HCT116 (cell line): ENCODE measurements around the gene CCDC86. TPM values are rescaled to one million over a fixed set of nuclear protein-coding genes. Genes with fewer than 3 reads are reported as not detected.

ENCODE experiments used
- ATAC-seq: fragments of 200-7000 bp; cut with Tn5 transposase; 2 replicates; pipeline ENCODE4 v1.9.1; 2020; ENCODE audit warnings: mild to moderate bottlenecking, moderate library complexity
- BruUV-seq: library from RNA; stranded (reverse); fragments of 400-500 nt; replicated peaks from 2 replicates; lab custom pipeline; 2021; lab: Mats Ljungman, UMichigan
- CTCF ChIA-PET: fragments of 300-600 bp; sonication (Branson Sonifier 250); formaldehyde crosslinking; loops from one replicate; lab custom pipeline; 2021; ENCODE audit warnings: antibody characterized with exemption; lab: Charles Lee
- POLR2A ChIA-PET: fragments of 300-600, 350-600 bp; sonication (Branson Sonifier 250); formaldehyde crosslinking; loops from one replicate; lab custom pipeline; 2021; ENCODE audit warnings: antibody characterized with exemption; lab: Charles Lee
- RAD21 ChIA-PET, 2 experiments: fragments of 300-600 bp; sonication (Branson Sonifier 250); formaldehyde crosslinking; loops; one replicate each; lab custom pipeline; 2023; ENCODE audit warnings: low total read pairs in 2 of 2; ENCODE audit not compliant: uncharacterized antibody in 2 of 2, unreplicated experiment in 2 of 2, low non-redundant PET in 1 of 2; lab: Charles Lee
- DNase-seq: peaks from one replicate; pipeline ENCODE4 v3.0.0-alpha.2; 2010; ENCODE audit warnings: low read depth, low spot score
- H2AFZ ChIP-seq: fragments of 200-600 bp; shearing (Covaris generic), sonication (generic); 2 replicates; pipeline ENCODE4 v1.6.1; 2017; ENCODE audit warnings: low read depth, mixed run types, mixed read lengths, antibody characterized with exemption, low read length; ENCODE audit not compliant: poor library complexity, severe bottlenecking
- H3K27ac ChIP-seq: 2 replicates; pipeline ENCODE4 v1.5.1; 2012; ENCODE audit warnings: low read depth, low read length
- H3K27me3 ChIP-seq: fragments of 200-600 bp; sonication (generic); 2 replicates; pipeline ENCODE4 v1.6.1; 2016; ENCODE audit warnings: mixed run types, low read length, mixed read lengths; ENCODE audit not compliant: insufficient read depth
- H3K36me3 ChIP-seq, 2 experiments: fragments of 200-500 bp in 1 of 2; fragments of 200-600 bp in 1 of 2; sonication (Bioruptor generic) in 1 of 2; sonication (generic) in 1 of 2; 2 replicates each; pipeline versions ENCODE4 v1.5.1 to v1.6.1; 2014 to 2016; ENCODE audit warnings: low read length in 2 of 2, inconsistent platforms in 1 of 2, mixed read lengths in 1 of 2, mixed run types in 1 of 2; ENCODE audit not compliant: insufficient read depth in 2 of 2, control insufficient read depth in 1 of 2
- H3K4me1 ChIP-seq, 2 experiments: fragments of 200-600 bp in 1 of 2; sonication (generic) in 1 of 2; 2 replicates each; pipeline versions ENCODE4 v1.5.1 to v1.6.1; 2012 to 2017; ENCODE audit warnings: low read length in 2 of 2, inconsistent platforms in 1 of 2, mild to moderate bottlenecking in 1 of 2, mixed read lengths in 1 of 2, mixed run types in 1 of 2, moderate library complexity in 1 of 2; ENCODE audit not compliant: insufficient read depth in 2 of 2, control insufficient read depth in 1 of 2
- H3K4me2 ChIP-seq: fragments of 200-600 bp; sonication (generic); 2 replicates; pipeline ENCODE4 v1.6.1; 2017; ENCODE audit warnings: mixed run types, low read length, mixed read lengths
- H3K4me3 ChIP-seq, 2 experiments: fragments of 200-600 bp in 1 of 2; sonication (generic) in 1 of 2; replicated peaks in 1 of 2; 2 replicates each; pipeline ENCODE4 v1.5.1; 2011 to 2016; ENCODE audit warnings: low read length in 2 of 2, control low read depth in 1 of 2, low read depth in 1 of 2, mild to moderate bottlenecking in 1 of 2, mixed read lengths in 1 of 2, mixed run types in 1 of 2
- H3K79me2 ChIP-seq: fragments of 200-600 bp; sonication (generic); 2 replicates; pipeline ENCODE4 v1.6.1; 2017; ENCODE audit warnings: mild to moderate bottlenecking, mixed run types, low read length, moderate library complexity, mixed read lengths; ENCODE audit not compliant: insufficient read depth
- H3K9ac ChIP-seq: fragments of 200-600 bp; sonication (generic); 2 replicates; pipeline ENCODE4 v1.6.1; 2016; ENCODE audit warnings: low read length, mixed read lengths
- H3K9me2 ChIP-seq: fragments of 200-600 bp; sonication (generic), shearing (Covaris generic); 2 replicates; pipeline ENCODE4 v1.6.1; 2017; ENCODE audit warnings: mixed run types, mild to moderate bottlenecking, moderate library complexity; ENCODE audit not compliant: insufficient read depth
- H3K9me3 ChIP-seq, 2 experiments: fragments of 200-500 bp in 1 of 2; fragments of 200-600 bp in 1 of 2; sonication (Bioruptor generic) in 1 of 2; sonication (generic) in 1 of 2; 2 replicates each; pipeline ENCODE4 v1.6.1; 2014 to 2017; ENCODE audit warnings: low read length in 2 of 2, mixed read lengths in 2 of 2, inconsistent platforms in 1 of 2, low read depth in 1 of 2, mild to moderate bottlenecking in 1 of 2, mixed run types in 1 of 2, moderate library complexity in 1 of 2; ENCODE audit not compliant: control insufficient read depth in 1 of 2, insufficient read depth in 1 of 2
- H4K20me1 ChIP-seq: fragments of 200-600 bp; sonication (generic), shearing (Covaris generic); 2 replicates; pipeline ENCODE4 v1.6.1; 2017; ENCODE audit warnings: mixed run types, mild to moderate bottlenecking, moderate library complexity; ENCODE audit not compliant: insufficient read depth
- CBX3 ChIP-seq: IDR thresholded peaks from 2 replicates; pipeline ENCODE4 v1.6.1; 2012; ENCODE audit warnings: low read depth
- CTCF ChIP-seq, 3 experiments: fragments of 200-600 bp in 1 of 3; sonication (generic) in 1 of 3; IDR thresholded peaks in 2 of 3; conservative IDR thresholded peaks in 1 of 3; 2 replicates each; pipeline ENCODE4 v1.5.1; 2012 to 2017; ENCODE audit warnings: low read depth in 2 of 3, low read length in 2 of 3, antibody characterized with exemption in 1 of 3, borderline replicate concordance in 1 of 3, control low read depth in 1 of 3, mild to moderate bottlenecking in 1 of 3, mixed read lengths in 1 of 3, mixed run types in 1 of 3, moderate library complexity in 1 of 3; ENCODE audit not compliant: insufficient read depth in 1 of 3
- POLR2AphosphoS5 ChIP-seq: IDR thresholded peaks from 2 replicates; pipeline ENCODE4 v1.6.1; 2011; ENCODE audit warnings: mild to moderate bottlenecking, low read depth, low read length, moderate library complexity
- RAD21 ChIP-seq: IDR thresholded peaks from 2 replicates; pipeline ENCODE4 v1.6.1; 2012; ENCODE audit warnings: low read depth, mild to moderate bottlenecking
- REST ChIP-seq: IDR thresholded peaks from 2 replicates; pipeline ENCODE4 v1.6.1; 2012; ENCODE audit warnings: low read depth
- SRF ChIP-seq: IDR thresholded peaks from 2 replicates; pipeline ENCODE4 v1.6.1; 2012; ENCODE audit warnings: low read depth
- intact Hi-C: fragments of 100-400 bp; cut with micrococcal nuclease; formaldehyde crosslinking; loops from 2 replicates; pipeline ENCODE4 v1.10.0; 2022
- total RNA-seq: library from RNA; stranded (reverse); gene quantifications from one replicate; pipeline ENCODE4 v1.2.1, GENCODE V29; 2021; ENCODE audit not compliant: unreplicated experiment

CCDC86 gene
- total RNA-seq, 1 experiment from 2014 or later: 69.6 TPM

GRCh38 chr11:60858731-60859464 is 17.0 kb downstream of the CCDC86 start (continued):
- TF ChIP-seq CTCF (IDR thresholded peaks at IDR 0.05 in 2 of 3, conservative IDR thresholded peaks at IDR 0.05 in 1 of 3; ENCODE audit: borderline replicate concordance in 1 of 3, insufficient read depth in 1 of 3, low read depth in 2 of 3, low read length in 2 of 3): no peak
- no peak for TF ChIP-seq SRF
- no peak for TF ChIP-seq RAD21
- no peak for TF ChIP-seq POLR2AphosphoS5
- no peak for TF ChIP-seq CBX3
- TF ChIP-seq, all 23 proteins: peak for 0

- Histone ChIP-seq H3K9me3 (no peaks in the 10 kb centered on the region), H3K4me3 (no peak overlapping the region), H3K27me3 (0 out of 2 replicates have a peak, but pooled peaks cover 4% of the 10 kb centered on the region), H3K9me2 (no peaks in the 10 kb centered on the region), H3K79me2 (no peaks in the 10 kb centered on the region), H3K36me3 (no peaks in the 10 kb centered on the region), H4K20me1 (no peaks in the 10 kb centered on the region), H3K4me1 (no peaks in the 10 kb centered on the region), H3K4me2 (no peak overlapping the region), H2AFZ (no peak overlapping the region), H3K9ac (no peak overlapping the region), H3K27ac (no peak overlapping the region)
- DNase-seq (no peak), ATAC-seq (no peak)
- POLR2A ChIA-PET: no interaction called here
- intact Hi-C loops: no loop called here
- RAD21 ChIA-PET: no interaction called here
- CTCF ChIA-PET: no interaction called here
- TF ChIP-seq RAD21: no peak
- no peak for TF ChIP-seq REST
- BruUV-seq: no TSS peak
These were observed 17.8 kb downstream of the CCDC86 start for GRCh38 chr11:60859616-60860250.
